HG02943 (cell line): Measurements from ENCODE around the gene DCTN3.

Experiments used
- ATAC-seq: cut with Tn5 transposase; IDR thresholded peaks from one replicate; pipeline ENCODE4 v1.9.1; 2021; ENCODE audit warnings: mild to moderate bottlenecking, low read depth, moderate library complexity; ENCODE audit not compliant: unreplicated experiment

Gene DCTN3

GRCh38 chr9:34576597-34577399 lies 43.5 kb downstream of the DCTN3 start:
- ATAC-seq: no peak

GRCh38 chr9:34575862-34576596 lies 44.3 kb downstream of the DCTN3 start:
- ATAC-seq: no peak

- ATAC-seq: no peak
These were observed 45.1 kb downstream of the DCTN3 start for GRCh38 chr9:34575241-34575640.

GRCh38 chr9:34574571-34574970 lies 45.7 kb downstream of the DCTN3 start:
- ATAC-seq: no peak

GRCh38 chr9:34573599-34574325 lies 46.5 kb downstream of the DCTN3 start:
- no peak for ATAC-seq

GRCh38 chr9:34572628-34573027 lies 47.7 kb downstream of the DCTN3 start:
- ATAC-seq: no peak

GRCh38 chr9:34572092-34572491 lies 48.2 kb downstream of the DCTN3 start:
- no peak for ATAC-seq

- no peak for ATAC-seq
These were observed 48.8 kb downstream of the DCTN3 start for GRCh38 chr9:34571481-34571810.

- ATAC-seq: no peak
These were observed 49.4 kb downstream of the DCTN3 start for GRCh38 chr9:34570809-34571480.

- no peak for ATAC-seq
These were observed 49.9 kb downstream of the DCTN3 start for GRCh38 chr9:34570376-34570775.

GRCh38 chr9:34568774-34569173 lies 51.5 kb downstream of the DCTN3 start:
- no peak for ATAC-seq

- no peak for ATAC-seq
These were observed 52.2 kb downstream of the DCTN3 start for GRCh38 chr9:34568133-34568532.

GRCh38 chr9:34566972-34567371 lies 53.3 kb downstream of the DCTN3 start:
- no peak for ATAC-seq

- no peak for ATAC-seq
These were observed 54.0 kb downstream of the DCTN3 start for GRCh38 chr9:34566322-34566721.

GRCh38 chr9:34565856-34566255 lies 54.4 kb downstream of the DCTN3 start:
- ATAC-seq: no peak

- ATAC-seq: no peak
These were observed 55.7 kb downstream of the DCTN3 start for GRCh38 chr9:34564617-34565016.
